ENCODE data around the gene AOAH.

DNA sequence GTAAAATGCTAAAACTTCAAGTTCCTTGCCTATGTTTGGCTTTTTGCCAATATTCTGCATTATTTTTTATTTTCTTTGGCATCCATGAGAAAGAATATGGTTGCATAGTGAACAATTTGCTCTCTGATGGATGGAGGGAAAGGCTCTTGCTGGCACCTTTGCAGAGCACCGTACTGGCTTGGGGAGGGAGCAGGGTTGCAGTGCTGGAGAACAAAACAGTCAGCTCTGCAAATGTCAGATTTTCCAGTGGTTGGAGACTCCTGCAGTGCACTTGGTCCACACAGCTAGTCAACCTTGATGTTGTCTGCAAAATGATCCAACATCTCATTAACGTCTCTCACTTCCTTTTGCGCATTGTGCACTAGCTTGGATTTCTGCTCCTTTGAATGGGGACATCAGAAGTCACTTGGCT lies 233.9 kb downstream of the AOAH start:
- TF ChIP-seq, protein P1, sequence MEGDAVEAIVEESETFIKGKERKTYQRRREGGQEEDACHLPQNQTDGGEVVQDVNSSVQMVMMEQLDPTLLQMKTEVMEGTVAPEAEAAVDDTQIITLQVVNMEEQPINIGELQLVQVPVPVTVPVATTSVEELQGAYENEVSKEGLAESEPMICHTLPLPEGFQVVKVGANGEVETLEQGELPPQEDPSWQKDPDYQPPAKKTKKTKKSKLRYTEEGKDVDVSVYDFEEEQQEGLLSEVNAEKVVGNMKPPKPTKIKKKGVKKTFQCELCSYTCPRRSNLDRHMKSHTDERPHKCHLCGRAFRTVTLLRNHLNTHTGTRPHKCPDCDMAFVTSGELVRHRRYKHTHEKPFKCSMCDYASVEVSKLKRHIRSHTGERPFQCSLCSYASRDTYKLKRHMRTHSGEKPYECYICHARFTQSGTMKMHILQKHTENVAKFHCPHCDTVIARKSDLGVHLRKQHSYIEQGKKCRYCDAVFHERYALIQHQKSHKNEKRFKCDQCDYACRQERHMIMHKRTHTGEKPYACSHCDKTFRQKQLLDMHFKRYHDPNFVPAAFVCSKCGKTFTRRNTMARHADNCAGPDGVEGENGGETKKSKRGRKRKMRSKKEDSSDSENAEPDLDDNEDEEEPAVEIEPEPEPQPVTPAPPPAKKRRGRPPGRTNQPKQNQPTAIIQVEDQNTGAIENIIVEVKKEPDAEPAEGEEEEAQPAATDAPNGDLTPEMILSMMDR (IDR thresholded peaks at IDR 0.05), result no peak
- TF ChIP-seq EZH2phosphoT487 (IDR thresholded peaks at IDR 0.05) (no peak), EZH2 (IDR thresholded peaks at IDR 0.05) (no peak)

Data from neural progenitor cell (in vitro differentiated cells).